Heart left ventricle (tissue), 16 donors: Measurements from ENCODE around the gene FABP7. TPM values are rescaled to one million over a fixed set of nuclear protein-coding genes. Genes with fewer than 3 reads are reported as not detected.

Experiments
- ATAC-seq, 4 donors: fragments of 200-7000 bp; cut with Tn5 transposase; one replicate each; pipeline ENCODE4 v1.9.1; 2020 to 2022; ENCODE audit warnings: moderate library complexity in 4 of 4, mild to moderate bottlenecking in 3 of 4, moderate number of reproducible peaks in 1 of 4
- DNase-seq, 5 donors: peaks; one replicate each; pipeline ENCODE4 v3.0.0-alpha.2; 2020
- H3K27ac ChIP-seq, 12 donors: fragments of 200-600 bp; sonication (generic) in 4 of 12; one replicate each; pipeline versions ENCODE4 v1.5.0 to v1.8.0; 2016 to 2022; ENCODE audit warnings: mild to moderate bottlenecking in 2 of 12
- H3K27me3 ChIP-seq, 9 donors: fragments of 200-600 bp; sonication (generic) in 2 of 9; one replicate each; pipeline versions ENCODE4 v1.5.1 to v1.8.0; 2016 to 2022; ENCODE audit warnings: mild to moderate bottlenecking in 3 of 9
- H3K36me3 ChIP-seq, 9 donors: fragments of 200-600 bp; sonication (generic) in 2 of 9; one replicate each; pipeline versions ENCODE4 v1.5.0 to v1.8.0; 2018 to 2022; ENCODE audit warnings: mild to moderate bottlenecking in 2 of 9
- H3K4me1 ChIP-seq, 12 donors: fragments of 200-600 bp; sonication (generic) in 4 of 12; one replicate each; pipeline versions ENCODE4 v1.5.0 to v1.8.0; 2016 to 2022; ENCODE audit warnings: mild to moderate bottlenecking in 3 of 12
- H3K4me3 ChIP-seq, 12 donors: fragments of 200-600 bp; sonication (generic) in 4 of 12; one replicate each; pipeline versions ENCODE4 v1.5.0 to v1.8.0; 2017 to 2022; ENCODE audit warnings: mild to moderate bottlenecking in 9 of 12, moderate library complexity in 4 of 12
- H3K9me3 ChIP-seq, 12 donors: fragments of 200-600 bp; sonication (generic) in 4 of 12; one replicate each; pipeline versions ENCODE4 v1.5.0 to v1.8.0; 2016 to 2022; ENCODE audit warnings: mild to moderate bottlenecking in 1 of 12
- CTCF ChIP-seq, 12 donors: fragments of 200-600 bp; sonication (generic) in 4 of 12; IDR thresholded peaks; one replicate each; pipeline versions ENCODE4 v1.5.0 to v1.8.0; 2018 to 2022; ENCODE audit warnings: antibody characterized with exemption in 12 of 12, mild to moderate bottlenecking in 5 of 12
- POLR2A ChIP-seq, 2 donors: fragments of 450-650 bp; IDR thresholded peaks; one replicate each; pipeline ENCODE4 v1.6.1; 2017; ENCODE audit warnings: antibody characterized with exemption in 2 of 2, mild to moderate bottlenecking in 2 of 2, moderate library complexity in 2 of 2
- WGBS, 4 donors: extraction: QIAGEN DNeasy Blood & Tissue Kit in 2 of 4; methylation state at CpG; one replicate each; pipeline versions ENCODE4 v1.1.5 to v1.1.7; 2013 to 2018; 5-methylcytosine and 5-hydroxymethylcytosine counted together
- intact Hi-C, 10 donors: fragments of 100-400 bp; cut with DNase I; formaldehyde crosslinking; loops; one replicate each; pipeline versions ENCODE4 v1.11.1 to v1.14.2; 2022
- polyA plus RNA-seq, 2 donors: library from polyadenylated mRNA; stranded (reverse); fragments of 200-250 nt; gene quantifications; one replicate each; pipeline ENCODE4 v1.2.3, GENCODE V29; 2013
- total RNA-seq, 9 donors: library from RNA; depleted of rRNA in 2 of 9; stranded (reverse); fragments of >200 nt in 2 of 9; fragmentation: NEBNext Ultra II Directional in 3 of 9; extraction: Animal tissue kit (Norgen Biotek cat#: 25700) in 3 of 9; gene quantifications; one replicate each; pipeline versions ENCODE4 v1.1.0 to v1.2.4, GENCODE V29; 2016 to 2023
- donor health status: ischemic (EF 13 %, LVEDD 7.1; RV severe dilation, severe dysfunction).
- donor health status: healthy with polysubstance abuse.
- donor health status: DM: no; HTN: yes; CAD: no.
- donor health status: DM: no; HTN: no; CAD: no.
- donor health status: ischemic (EF 25% LVEDD 6.9; RV normal size, moderate dysfunction).
- donor health status: ischemic (EF 25% LVEDD 5.7; RV mildly dilated, moderate dysfunction).
- donor health status: healthy.
- donor health status: DM: yes; HTN: yes; CAD: no.
- donor health status: ischemic (EF 35%, LVEDD 5.7; RV mildly dilated, moderate dysfunction).
- donor health status: nonischemic (EF 11% LVEDD 7.7; RV severe dilation, severe dysfunction).
- donor health status: DM: yes; HTN: yes; CAD: no.
- donor health status: PGD.
- donor health status: ischemic (EF 29% LVEDD 5.4; RV normal size, mild dysfunction).
- donor health status: nonischemic (EF 23%, LVEDD 6.1; RV moderate dilation, normal function).

FABP7 gene
- total and polyA plus RNA-seq, 11 donors, result 0.17 to 0.61 TPM; not detected in 9

DNA sequence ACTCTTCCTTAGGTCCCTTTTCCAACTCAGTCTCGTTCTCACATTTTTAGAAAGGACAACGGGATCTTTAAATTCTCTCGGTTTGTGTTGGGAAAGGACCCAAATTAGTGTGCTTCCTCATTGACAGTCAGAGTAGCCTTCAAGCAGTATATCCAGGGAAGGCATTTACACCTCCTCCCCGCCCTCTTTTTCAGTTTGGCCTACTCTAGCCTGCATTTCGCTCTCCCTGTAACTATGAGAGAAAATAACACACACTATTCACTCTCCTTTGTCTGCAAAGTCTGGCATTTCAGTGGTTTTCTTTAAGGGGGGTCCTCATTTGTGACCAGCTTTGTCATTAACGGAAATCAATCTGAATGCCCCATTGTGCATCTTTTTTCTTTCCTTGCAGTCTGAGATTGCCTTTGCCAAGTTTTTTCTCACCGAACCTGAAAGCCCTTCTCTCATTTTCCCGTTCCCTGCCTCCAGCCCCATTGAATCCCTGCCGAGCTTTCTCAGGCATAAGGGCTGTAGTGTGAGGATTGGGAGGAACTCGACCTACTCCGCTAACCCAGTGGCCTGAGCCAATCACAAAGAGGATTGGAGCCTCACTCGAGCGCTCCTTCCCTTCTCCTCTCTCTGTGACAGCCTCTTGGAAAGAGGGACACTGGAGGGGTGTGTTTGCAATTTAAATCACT is 393 bp upstream of the FABP7 start:
- intact Hi-C loops, result no loop called here
- 43 to 55% (median 50%) methylated on average over 13 of the region's 13 CpGs for WGBS, 4 donors
- TF ChIP-seq CTCF (IDR thresholded peaks at IDR 0.05) (no peak), POLR2A (IDR thresholded peaks at IDR 0.05) (no peak)
- Histone ChIP-seq H3K9me3 (peaks cover 0 to 4% (median 0%) of the 10 kb centered on the region in 12 donors), H3K36me3 (no peaks in the 10 kb centered on the region), H3K27ac (no peak overlapping the region), H3K27me3 (peaks cover 0 to 24% (median 7%) of the 10 kb centered on the region in 9 donors), H3K4me1 (no peaks in the 10 kb centered on the region), H3K4me3 (no peak overlapping the region)
- DNase-seq (no peak), ATAC-seq (no peak)

- peaks cover 0 to 4% (median 0%) of the 10 kb centered on the region in 12 donors for H3K9me3 ChIP-seq
- peaks cover 0 to 24% (median 7%) of the 10 kb centered on the region in 9 donors for H3K27me3 ChIP-seq
- intact Hi-C loops, result no loop called here
- no peaks in the 10 kb centered on the region for H3K4me1 ChIP-seq
- DNase-seq (no peak), ATAC-seq (no peak)
- WGBS, 4 donors, result 26 to 38% (median 31%) methylated on average over 5 of the region's 5 CpGs
- H3K4me3 ChIP-seq, result no peak overlapping the region
- H3K27ac ChIP-seq, result no peak overlapping the region
- H3K36me3 ChIP-seq, result no peaks in the 10 kb centered on the region
- TF ChIP-seq POLR2A (IDR thresholded peaks at IDR 0.05) (no peak), CTCF (IDR thresholded peaks at IDR 0.05) (no peak)
Measured at GRCh38 chr6:122780114-122780513, 598 bp downstream of the FABP7 start.

GRCh38 chr6:122781716-122782115 is 2.2 kb downstream of the FABP7 start:
- Histone ChIP-seq H3K36me3 (no peaks in the 10 kb centered on the region), H3K27ac (no peak overlapping the region), H3K9me3 (no peaks in the 10 kb centered on the region), H3K4me1 (no peaks in the 10 kb centered on the region), H3K27me3 (peaks cover 0 to 24% (median 7%) of the 10 kb centered on the region in 9 donors), H3K4me3 (no peak overlapping the region)
- DNase-seq (no peak), ATAC-seq (no peak)
- intact Hi-C loops, result no loop called here
- TF ChIP-seq POLR2A (IDR thresholded peaks at IDR 0.05) (no peak), CTCF (IDR thresholded peaks at IDR 0.05) (no peak)
- WGBS, 4 donors, result 91 to 95% (median 93%) methylated on average over 7 of the region's 7 CpGs

GRCh38 chr6:122783401-122783800 is 3.9 kb downstream of the FABP7 start:
- intact Hi-C loops, result no loop called here
- no peak for ATAC-seq

More at GRCh38 chr6:122783401-122783800, 3.9 kb downstream of the FABP7 start:
- Histone ChIP-seq H3K4me1 (peaks cover 0 to 3% (median under 1%) of the 10 kb centered on the region in 12 donors), H3K9me3 (no peaks in the 10 kb centered on the region), H3K36me3 (no peaks in the 10 kb centered on the region), H3K27me3 (peaks cover 0 to 24% (median 7%) of the 10 kb centered on the region in 9 donors), H3K4me3 (no peak overlapping the region), H3K27ac (no peak overlapping the region)
- no peak for DNase-seq
- no peak for TF ChIP-seq POLR2A (IDR thresholded peaks at IDR 0.05)
- no peak for TF ChIP-seq CTCF (IDR thresholded peaks at IDR 0.05)
- WGBS, 4 donors, result 72 to 84% (median 78%) methylated on average over 4 of the region's 4 CpGs
